Activated T-helper 1 cell treated with Interleukin-2 at 50 U/mL for 16 hours (primary cell): ENCODE data around the gene YAF2.
A peak's percentile ranks its signal among the peaks of the same experiment; 100 is the strongest.
"Not testable (repeated sequence)": the region's sequence is repeated elsewhere in the genome, so short reads cannot be mapped to it uniquely, and the experiment has no call there.

Source experiments
- DNase-seq: peaks from one replicate; pipeline ENCODE4 v3.0.0-alpha.2; 2020; ENCODE audit warnings: low read depth

The YAF2 gene

DNA sequence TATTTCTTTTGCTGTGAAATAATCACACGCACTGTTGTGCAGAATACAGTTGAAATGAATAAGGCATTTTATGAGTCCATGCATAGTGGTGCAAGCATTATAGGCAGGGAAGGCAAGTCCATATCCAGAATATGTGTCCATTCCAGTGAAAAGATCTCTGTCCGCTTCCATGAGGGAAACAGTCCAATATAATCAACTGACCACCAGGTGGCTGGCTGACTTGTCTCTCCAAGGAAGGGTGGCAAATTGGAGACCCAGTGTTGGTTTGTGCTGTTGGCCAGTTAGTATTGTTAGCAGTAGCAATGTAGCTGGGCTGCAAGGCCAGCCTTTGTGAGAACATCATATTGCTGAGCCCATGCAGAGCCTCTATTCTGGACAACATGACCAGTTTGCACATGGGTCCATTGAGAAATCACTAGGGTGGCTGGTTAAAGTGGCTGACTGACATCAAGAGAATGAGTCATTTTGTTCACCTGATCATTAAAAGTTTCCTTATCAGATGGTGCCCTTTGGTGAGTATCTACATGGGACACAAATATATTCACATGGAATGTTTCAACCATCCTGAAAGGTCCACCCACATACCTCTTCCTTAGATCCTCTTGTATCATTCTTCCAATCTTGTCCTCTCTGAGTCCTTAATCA lies 17.3 kb upstream of the YAF2 start:
- DNase-seq: no peak

DNA sequence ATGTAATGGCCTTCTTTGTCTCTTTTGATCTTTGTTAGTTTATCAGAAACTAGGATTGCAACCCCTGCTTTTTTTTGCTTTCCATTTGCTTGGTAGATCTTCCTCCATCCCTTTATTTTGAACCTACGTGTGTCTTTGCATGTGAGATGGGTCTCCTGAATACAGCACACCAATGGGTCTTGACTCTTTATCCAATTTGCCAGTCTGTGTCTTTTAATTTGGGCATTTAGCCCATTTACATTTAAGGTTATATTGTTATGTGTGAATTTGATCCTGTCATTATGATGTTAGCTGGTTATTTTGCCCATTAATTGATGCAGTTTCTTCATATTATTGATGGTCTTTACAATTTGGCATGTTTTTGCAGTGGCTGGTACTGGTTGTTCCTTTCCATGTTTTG lies 14.6 kb upstream of the YAF2 start:
- DNase-seq: not testable (repeated sequence)

DNA sequence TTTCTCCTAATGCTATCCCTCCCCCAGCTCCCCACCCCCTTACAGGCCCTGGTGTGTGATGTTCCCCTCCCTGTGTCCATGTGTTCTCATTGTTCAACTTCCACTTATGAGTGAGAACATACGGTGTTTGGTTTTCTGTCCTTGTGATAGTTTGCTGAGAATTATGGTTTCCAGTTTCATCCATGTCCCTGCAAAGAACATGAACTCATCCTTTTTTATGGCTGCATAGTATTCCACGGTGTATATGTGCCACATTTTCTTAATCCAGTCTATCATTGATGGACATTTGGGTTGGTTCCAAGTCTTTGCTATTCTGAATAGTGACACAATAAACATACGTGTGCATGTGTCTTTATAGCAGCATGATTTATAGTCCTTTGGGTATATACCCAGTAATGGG lies 11.0 kb upstream of the YAF2 start:
- DNase-seq: not testable (repeated sequence)

DNA sequence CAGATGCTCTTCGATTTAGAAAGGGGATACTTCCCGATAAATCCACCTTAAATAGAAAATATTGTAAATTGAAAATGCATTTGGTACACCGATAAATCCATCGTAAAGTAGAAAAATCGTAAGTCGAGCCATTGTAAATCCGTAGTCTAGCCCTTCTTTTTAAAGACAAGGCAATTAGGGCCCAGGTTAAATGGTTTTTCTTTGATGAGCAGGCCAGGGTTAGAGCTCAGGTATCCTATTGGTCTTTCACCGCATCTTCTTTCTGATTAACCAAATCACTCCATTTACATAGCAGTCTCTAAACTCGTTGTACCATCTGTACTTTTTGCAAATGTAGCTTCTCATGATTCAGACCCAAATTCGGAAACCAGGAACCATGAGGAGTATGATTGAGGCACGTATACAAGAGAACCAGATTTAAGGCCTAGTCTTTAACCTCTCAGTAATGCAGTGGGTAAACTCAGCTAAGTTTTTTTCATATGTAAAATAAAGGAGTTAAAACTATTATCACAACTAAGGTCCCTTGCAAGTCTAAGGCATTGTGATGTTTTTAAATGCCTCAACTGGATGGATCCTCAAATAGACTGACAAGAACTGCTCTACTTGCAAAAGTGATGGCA lies 2.2 kb upstream of the YAF2 start:
- DNase-seq: no peak

DNA sequence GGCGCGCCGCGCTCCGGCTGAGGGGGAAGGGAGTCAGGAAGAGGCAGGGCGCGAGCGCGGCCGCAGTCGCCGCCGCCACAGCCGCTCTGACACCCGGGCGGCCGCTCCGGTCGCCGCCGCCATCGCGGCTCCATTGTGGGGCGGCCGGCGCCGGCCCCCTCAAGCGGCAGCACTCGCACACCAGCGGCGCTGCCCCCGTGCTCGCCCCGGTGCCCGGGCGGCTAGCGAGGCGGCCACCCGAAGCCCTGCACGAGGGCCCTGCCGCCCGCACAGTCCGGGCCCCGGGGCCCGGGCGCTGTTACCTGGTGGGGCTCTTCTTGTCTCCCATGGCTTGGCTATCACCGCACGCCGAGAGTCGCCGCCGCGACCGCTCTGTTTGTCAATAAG lies 202 bp downstream of the YAF2 start:
- DNase-seq: no peak

DNA sequence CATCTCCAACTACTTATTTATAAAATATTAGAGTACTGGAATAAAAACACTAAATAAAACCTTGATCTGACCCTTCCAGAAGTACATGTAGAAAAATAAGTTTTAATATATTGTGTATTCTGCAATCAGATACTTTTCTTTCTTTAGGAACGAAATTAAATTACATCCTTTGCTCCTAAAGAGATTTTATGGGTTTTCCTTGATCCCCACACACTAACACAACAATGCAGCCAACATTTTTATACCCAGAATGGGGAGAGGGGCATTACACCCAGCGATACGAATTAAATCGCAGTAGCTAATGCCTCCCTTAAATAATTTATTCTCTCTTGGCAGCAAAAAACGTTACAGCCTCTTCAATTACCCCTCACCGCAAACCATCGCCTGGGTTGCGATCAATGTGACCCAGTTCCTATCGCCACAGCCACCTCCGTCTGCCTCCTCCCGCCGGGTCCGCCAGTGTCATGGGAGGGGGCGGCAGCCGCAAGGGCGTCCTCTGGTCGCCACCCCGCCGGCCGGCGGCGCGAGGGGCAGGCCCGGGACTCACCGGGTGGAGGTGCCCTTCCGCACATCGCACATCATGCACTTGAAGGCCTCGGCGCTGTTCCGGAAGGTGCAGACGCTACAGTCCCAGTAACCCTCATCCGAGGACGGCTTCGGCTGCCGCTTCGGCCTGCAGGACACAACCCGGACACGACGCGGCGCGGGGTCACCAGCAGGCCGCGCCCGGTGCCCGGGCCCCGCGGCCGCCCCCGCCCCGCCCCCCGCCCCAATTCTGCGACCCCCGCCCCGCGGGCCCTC lies 796 bp downstream of the YAF2 start:
- peak; percentile 57 for DNase-seq

DNA sequence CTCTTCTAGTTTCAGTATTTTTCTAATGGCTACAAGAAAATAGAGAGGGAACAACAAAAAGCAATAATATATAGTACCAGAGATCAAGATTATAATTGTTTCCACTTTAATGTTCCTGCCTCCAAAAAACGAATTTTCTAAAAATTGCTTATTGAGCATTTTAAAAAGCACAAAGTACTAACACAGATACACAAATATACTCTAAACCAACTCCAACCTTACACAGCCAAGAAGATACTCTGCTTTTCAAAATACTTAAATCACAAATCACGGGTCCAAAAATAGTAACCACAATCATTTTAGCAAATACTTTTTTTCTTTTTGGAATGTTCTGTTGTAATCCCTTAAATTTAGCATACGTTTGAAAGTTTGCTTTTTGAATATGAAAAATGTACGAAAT lies 2.0 kb downstream of the YAF2 start:
- DNase-seq: no peak

DNA sequence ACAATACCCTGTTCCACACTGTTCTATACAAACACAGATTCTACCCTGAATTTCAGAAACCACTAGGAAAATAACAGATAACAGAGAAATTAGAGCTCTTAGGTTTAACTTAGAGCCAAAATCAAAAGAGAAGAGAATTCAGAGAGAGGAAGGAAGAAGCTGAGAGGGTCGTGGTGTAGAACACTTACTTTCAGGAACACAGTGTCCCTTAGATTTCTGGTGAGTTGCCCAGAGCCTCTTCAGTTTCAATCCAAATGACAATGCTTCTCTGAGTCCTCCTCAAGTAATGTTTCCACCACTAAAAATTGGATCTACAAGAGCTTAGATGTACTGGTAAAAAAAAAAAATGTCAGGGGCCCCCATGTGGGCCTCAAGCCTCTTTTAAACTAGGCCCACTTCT lies 2.6 kb downstream of the YAF2 start:
- DNase-seq: no peak

DNA sequence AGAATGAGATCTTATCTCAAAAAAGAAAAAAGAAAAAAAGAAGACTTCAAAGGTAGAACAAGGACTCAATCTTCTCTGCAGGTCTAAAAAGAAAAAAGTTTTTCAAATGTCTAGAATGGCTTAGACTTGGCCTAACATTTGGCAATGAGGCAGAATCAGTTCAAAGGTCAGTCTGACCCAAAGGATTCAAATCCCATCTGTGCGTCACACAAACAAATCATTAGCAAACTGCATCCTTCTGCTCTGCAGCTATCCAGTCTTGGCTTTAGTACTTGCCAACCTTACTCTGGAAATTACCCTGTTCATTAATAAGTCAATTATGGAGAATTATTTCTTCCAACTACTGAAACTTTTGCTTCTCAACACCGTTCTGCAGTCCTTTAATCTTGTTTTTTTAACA lies 3.1 kb downstream of the YAF2 start:
- DNase-seq: no peak

DNA sequence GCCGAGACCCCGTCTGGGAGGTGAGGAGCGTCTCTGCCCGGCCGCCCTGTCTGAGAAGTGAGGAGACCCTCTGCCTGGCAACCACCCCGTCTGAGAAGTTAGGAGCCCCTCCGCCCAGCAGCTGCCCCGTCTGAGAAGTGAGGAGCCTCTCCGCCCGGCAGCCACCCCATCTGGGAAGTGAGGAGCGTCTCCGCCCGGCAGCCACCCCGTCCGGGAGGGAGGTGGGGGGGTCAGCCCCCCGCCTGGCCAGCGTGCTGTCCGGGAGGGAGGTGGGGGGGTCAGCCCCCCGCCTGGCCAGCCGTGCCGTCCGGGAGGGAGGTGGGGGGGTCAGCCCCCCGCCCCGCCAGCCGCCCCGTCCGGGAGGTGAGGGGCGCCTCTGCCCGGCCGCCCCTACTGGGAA lies 10.5 kb downstream of the YAF2 start:
- DNase-seq: not testable (repeated sequence)

DNA sequence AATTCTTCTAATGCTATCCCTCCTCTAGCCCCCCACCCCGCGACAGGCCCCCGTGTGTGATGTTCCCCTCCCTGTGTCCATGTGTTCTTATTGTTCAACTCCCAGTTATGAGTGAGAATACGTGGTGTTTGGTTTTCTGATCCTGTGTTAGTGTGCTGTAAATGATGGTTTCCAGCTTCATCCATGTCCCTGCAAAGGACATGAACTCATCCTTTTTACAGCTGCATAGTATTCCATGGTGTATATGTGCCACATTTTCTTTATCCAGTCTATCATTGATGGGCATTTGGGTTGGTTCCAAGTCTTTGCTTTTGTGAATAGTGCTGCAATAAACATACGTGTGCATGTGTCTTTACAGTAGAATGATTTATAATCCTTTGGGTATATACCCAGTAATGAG lies 13.5 kb downstream of the YAF2 start:
- DNase-seq: not testable (repeated sequence)

DNA sequence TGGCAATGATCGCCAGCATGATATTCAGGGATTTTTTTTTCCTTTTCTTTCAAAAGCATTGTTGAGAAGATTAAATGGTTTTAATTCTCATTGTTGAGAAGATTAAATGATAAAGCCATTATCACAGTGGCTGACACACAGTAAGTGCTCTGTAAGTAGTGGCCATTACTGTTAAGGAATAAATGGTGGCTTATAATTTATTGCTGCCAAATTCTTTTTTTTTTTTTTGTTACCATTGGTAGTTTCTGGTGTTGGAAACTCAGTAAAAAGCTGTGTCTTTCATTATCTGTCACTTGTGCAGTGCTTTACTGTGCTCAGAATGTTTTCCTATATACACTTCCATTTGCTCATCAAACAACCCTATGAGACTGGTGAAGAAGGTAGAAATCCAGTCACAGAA lies 15.3 kb downstream of the YAF2 start:
- no peak for DNase-seq

DNA sequence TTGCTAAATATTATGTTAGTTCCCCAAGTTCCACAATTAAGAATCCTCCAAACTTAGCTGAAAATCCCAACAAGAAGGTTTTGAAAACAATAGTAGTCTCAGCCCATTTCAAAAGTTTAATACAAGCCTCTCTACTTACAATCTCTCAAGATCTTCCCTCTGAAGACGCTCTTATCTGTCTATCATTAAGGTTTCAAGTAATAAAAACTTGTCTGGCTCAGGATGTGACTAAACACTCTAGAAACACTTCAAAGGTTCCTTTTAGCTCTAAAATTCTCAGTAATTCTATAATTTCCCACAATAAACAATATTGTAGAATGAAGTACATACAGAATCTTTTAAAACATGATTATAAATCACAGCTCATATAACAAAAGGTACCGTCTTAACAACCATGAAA lies 16.3 kb downstream of the YAF2 start:
- no peak for DNase-seq

DNA sequence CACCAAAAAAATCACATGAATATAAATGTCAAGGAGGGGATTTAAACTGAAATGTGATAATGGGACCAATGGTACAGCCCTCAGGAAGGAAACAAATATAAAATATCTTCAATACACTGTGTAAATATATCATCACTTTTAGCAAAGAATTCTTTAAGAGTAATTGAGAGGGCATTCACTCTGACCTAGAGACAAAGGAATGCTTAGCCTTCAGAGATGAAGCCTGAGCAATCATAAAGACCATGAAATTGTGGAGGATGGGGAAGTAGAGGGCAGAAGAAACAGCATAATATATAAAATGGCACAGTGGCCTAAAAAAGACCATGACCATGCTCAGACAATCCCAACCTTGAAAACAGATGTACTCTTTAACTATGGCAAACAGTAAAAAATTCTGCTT lies 20.4 kb downstream of the YAF2 start:
- no peak for DNase-seq

DNA sequence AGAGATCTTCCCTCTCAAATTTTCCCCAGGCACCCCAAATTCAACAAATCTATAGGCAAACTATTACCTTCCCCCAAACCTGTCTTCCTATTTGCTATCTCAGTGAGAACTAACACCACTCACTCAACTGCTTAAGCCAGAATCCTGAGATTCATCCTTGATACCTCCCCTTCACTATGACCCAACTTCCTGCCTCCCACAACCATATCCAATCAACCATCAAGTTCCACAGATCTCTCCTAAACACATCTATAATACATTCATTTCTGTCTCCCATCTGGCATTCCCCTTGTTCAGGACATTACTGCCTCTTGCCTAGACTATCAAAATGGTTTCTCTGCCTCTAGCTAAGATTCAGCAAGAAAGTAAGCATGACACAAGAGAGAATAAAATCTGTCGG lies 21.3 kb downstream of the YAF2 start:
- DNase-seq: no peak

DNA sequence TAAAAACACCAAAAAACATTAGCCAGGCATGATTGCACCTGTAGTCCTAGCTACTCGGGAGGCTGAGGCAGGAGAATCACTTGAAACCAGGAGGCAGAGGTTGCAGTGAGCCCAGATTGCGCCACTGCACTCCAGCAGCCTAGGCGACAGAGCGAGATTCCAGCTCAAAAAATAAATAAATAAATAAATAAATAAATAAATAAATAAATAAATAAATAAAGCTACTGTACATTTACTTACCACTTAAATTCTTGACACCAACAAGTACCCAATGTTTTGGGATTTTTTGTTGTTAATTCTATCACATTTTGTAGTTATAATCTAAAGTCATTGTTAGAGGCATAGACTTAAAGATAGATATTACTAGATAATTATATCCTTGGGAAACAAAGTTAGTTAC lies 22.3 kb downstream of the YAF2 start:
- not testable (repeated sequence) for DNase-seq

DNA sequence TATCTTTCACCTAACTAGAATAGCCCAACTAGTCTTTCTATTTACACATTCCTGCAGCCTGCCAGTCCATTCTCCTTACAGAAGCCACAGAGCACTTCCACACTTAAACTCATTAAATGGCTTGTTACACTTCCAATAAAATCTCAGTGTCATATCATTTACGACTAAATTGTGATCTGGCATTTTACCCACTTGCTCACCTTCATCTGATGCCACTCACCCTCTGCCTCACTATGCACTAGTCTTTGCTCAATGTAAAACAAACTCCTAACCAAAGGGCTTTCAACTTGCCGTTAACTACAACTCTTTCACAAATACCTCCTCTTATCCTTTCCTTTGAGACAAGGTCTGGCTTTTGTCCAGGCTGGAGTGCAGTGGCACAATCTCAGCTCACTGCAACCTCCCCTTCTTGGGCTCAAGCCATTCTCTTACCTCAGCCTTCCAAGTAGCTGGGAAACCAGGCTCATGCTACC lies 24.1 kb downstream of the YAF2 start:
- DNase-seq: no peak

DNA sequence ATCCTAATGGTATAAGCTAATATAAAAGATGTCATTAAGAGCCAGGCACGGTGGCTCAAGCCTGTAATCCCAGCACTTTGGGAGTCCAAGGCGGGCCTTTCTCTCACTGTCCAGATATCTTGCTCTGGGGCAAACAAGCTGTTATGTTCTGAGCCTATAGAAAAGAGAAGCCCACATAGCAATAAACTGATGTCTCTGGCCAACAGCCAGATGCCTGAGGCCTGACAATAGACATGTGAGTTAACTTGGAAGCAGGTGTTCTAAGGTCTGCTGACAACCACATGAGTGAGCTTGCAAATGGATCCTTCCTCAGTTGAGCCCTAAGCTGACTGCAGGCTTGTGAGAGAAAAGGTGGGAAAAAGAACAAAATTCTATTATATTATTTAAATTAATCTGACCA lies 25.0 kb downstream of the YAF2 start:
- no peak for DNase-seq

DNA sequence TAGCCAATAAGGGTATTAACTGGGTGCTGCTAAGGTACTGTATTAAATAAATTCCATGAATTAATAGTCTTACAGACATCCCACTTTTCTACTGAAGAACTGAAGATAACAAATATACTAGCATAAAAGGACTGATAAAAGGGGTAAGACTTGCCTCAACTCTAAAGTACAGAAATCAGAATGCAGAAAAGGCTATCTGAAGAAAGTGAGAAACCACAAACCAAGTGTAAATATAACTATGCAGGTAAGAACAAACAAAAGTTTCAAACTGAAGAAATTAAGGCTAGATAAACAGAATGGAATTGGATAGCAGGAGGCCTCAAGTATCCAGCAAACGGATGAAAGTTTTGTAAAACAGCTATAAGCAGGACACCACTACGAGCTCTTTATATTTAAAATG lies 29.5 kb downstream of the YAF2 start:
- no peak for DNase-seq

DNA sequence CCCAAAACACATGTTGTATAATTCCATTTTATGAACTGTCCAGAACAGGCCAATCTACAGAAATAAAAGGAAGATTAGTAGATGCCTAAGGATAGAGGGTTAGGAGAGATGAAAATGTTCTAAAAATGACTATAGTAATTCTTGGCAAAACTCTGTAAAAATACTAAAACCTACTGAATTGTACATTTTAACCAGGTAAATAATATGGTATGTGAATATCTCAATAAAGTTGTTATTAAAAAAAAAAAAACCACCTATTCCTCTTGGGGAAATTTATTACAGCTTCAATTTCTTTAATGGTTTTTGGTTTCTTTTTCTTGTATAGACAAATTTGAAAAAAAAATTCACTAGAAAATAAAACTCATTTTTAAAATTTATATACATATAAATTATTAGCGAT lies 33.2 kb downstream of the YAF2 start:
- DNase-seq: no peak

DNA sequence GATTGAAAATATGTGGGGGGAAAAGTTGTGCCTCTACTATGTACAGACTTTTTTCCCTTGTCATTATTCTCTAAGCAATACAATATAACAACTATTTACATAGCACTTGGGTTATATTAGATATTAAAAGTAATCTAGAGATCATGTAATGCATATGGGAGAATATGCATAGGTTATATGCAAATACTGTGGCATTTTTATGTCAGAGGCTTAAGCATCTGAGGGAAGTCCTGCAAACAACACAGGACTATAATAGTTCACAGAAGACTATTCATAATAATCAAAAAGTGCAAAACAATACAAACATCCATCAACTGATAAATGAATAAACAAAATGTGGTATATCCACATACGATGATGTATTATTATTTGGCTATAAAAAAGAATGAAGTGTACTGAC lies 33.7 kb downstream of the YAF2 start:
- DNase-seq: no peak

DNA sequence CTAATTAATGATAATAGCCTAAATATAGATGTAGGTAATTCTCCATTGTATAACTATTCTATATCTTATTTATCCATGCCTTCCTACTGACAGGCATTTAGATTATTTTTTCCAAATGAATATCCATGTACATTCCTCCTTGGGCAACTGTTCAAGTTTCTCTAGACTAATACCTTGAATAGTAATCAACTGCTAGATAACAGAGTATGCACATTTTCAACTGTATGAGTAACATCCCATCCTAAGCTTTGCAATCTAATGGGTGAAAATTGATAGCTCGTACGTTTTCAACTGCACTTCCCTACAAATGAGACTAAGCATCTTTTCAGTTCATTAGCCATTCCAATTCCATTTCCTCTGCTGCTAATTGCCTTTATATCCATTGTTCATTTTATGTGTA lies 37.0 kb downstream of the YAF2 start:
- no peak for DNase-seq

DNA sequence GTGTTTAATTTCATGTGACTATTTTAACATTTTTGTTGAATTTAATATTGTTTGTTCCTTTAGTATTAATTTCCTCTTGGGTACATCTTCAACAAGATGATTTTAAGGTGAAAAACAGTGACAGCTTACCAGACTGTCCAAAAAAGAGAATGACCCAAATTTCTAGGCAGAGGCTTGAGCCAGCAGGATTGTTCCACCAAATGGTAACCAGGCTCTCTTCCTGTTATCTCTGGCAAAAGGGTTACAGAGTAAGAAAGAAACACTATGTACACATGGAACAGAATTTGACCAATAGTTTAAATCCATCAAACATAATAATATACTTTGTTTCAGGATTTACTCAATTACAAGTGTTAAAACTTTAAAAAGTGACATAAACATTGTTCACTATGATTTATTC lies 39.0 kb downstream of the YAF2 start:
- no peak for DNase-seq
